DOHH2 (cell line): Measurements from ENCODE around the gene ADRA1B.

ENCODE experiments used
- H3F3A ChIP-seq: fragments of 200-600 bp; sonication (generic), shearing (Covaris generic); 2 replicates; pipeline ENCODE4 v1.6.0; 2016; ENCODE audit warnings: antibody characterized with exemption, mild to moderate bottlenecking; ENCODE audit not compliant: control insufficient read depth, insufficient read depth
- H3K27ac ChIP-seq: fragments of 200-600 bp; sonication (generic); 2 replicates; pipeline ENCODE4 v1.5.1; 2014; ENCODE audit warnings: low read depth, mild to moderate bottlenecking, low read length, moderate library complexity
- H3K27me3 ChIP-seq: fragments of 200-600 bp; sonication (generic); 2 replicates; pipeline ENCODE4 v1.6.1; 2014; ENCODE audit warnings: mild to moderate bottlenecking, low read length, mixed read lengths; ENCODE audit not compliant: control insufficient read depth
- H3K36me3 ChIP-seq: fragments of 200-600 bp; sonication (generic); 2 replicates; pipeline ENCODE4 v1.6.1; 2014; ENCODE audit warnings: mild to moderate bottlenecking, low read length, moderate library complexity, mixed read lengths; ENCODE audit not compliant: control insufficient read depth
- H3K4me1 ChIP-seq: fragments of 200-600 bp; sonication (generic); 2 replicates; pipeline ENCODE4 v1.6.1; 2014; ENCODE audit warnings: mild to moderate bottlenecking, low read length, mixed read lengths; ENCODE audit not compliant: control insufficient read depth
- H3K4me2 ChIP-seq: fragments of 200-600 bp; sonication (generic); 2 replicates; pipeline ENCODE4 v1.6.0; 2014; ENCODE audit warnings: mild to moderate bottlenecking, low read length, moderate library complexity
- H3K4me3 ChIP-seq: fragments of 200-600 bp; sonication (generic); 2 replicates; pipeline ENCODE4 v1.5.1; 2014; ENCODE audit warnings: mild to moderate bottlenecking, low read length, mixed read lengths
- H3K79me2 ChIP-seq: fragments of 200-600 bp; sonication (generic); 2 replicates; pipeline ENCODE4 v1.6.1; 2014; ENCODE audit warnings: mild to moderate bottlenecking, low read length, mixed read lengths; ENCODE audit not compliant: control insufficient read depth
- H3K9me2 ChIP-seq: fragments of 200-600 bp; sonication (generic); replicated peaks from 2 replicates; pipeline ENCODE4 v1.6.1; 2014; ENCODE audit warnings: mild to moderate bottlenecking, low read length, mixed read lengths; ENCODE audit not compliant: control insufficient read depth
- H3K9me3 ChIP-seq: fragments of 200-600 bp; sonication (generic); 2 replicates; pipeline ENCODE4 v1.6.1; 2014; ENCODE audit warnings: antibody characterized with exemption, low read length, mixed read lengths; ENCODE audit not compliant: control insufficient read depth, insufficient read depth
- H4K20me1 ChIP-seq: fragments of 200-600 bp; sonication (generic); 2 replicates; pipeline ENCODE4 v1.6.0; 2014; ENCODE audit warnings: low read depth, mild to moderate bottlenecking, antibody characterized with exemption, low read length, moderate library complexity; ENCODE audit not compliant: control insufficient read depth, insufficient read depth
- CTCF ChIP-seq: fragments of 200-600 bp; sonication (generic); IDR thresholded peaks from one replicate; pipeline ENCODE4 v1.5.1; 2014; ENCODE audit warnings: antibody characterized with exemption, mild to moderate bottlenecking, low read depth, low read length; ENCODE audit not compliant: poor library complexity, severe bottlenecking
- EZH2phosphoT487 ChIP-seq: fragments of 200-600 bp; sonication (generic); IDR thresholded peaks from 2 replicates; pipeline ENCODE4 v1.6.1; 2017; ENCODE audit warnings: borderline replicate concordance, mild to moderate bottlenecking, antibody characterized with exemption, low read length, moderate library complexity, mixed read lengths

Gene ADRA1B

GRCh38 chr5:159877016-159877415, 39.3 kb upstream of the ADRA1B start:
- Histone ChIP-seq H3K4me1 (no peaks in the 10 kb centered on the region), H3K27me3 (peaks cover 8% of the 10 kb centered on the region; the same call in 1 of the 2 replicates), H3K9me3 (no peaks in the 10 kb centered on the region), H4K20me1 (no peaks in the 10 kb centered on the region), H3K4me3 (no peak overlapping the region), H3K9me2 (no peaks in the 10 kb centered on the region), H3F3A (no peaks in the 10 kb centered on the region), H3K4me2 (no peak overlapping the region), H3K27ac (no peak overlapping the region), H3K79me2 (no peaks in the 10 kb centered on the region), H3K36me3 (no peaks in the 10 kb centered on the region)
- TF ChIP-seq EZH2phosphoT487 (no peak), CTCF (no peak)

GRCh38 chr5:159877894-159878448, 38.3 kb upstream of the ADRA1B start:
- H3K4me1 ChIP-seq = no peaks in the 10 kb centered on the region
- no peaks in the 10 kb centered on the region for H3K9me2 ChIP-seq
- peaks cover 8% of the 10 kb centered on the region; the same call in 1 of the 2 replicates for H3K27me3 ChIP-seq
- H3K36me3 ChIP-seq = no peaks in the 10 kb centered on the region
- no peaks in the 10 kb centered on the region for H3K9me3 ChIP-seq
- no peaks in the 10 kb centered on the region for H3K79me2 ChIP-seq
- TF ChIP-seq CTCF (no peak), EZH2phosphoT487 (no peak)
- no peaks in the 10 kb centered on the region for H3F3A ChIP-seq
- H3K4me2 ChIP-seq = no peak overlapping the region
- no peak overlapping the region for H3K27ac ChIP-seq
- H4K20me1 ChIP-seq = no peaks in the 10 kb centered on the region
- no peak overlapping the region for H3K4me3 ChIP-seq

GRCh38 chr5:159878988-159879471, 37.3 kb upstream of the ADRA1B start:
- H3K4me1 ChIP-seq = no peaks in the 10 kb centered on the region
- no peak for TF ChIP-seq EZH2phosphoT487
- TF ChIP-seq CTCF = no peak
- H3F3A ChIP-seq = no peaks in the 10 kb centered on the region
- no peaks in the 10 kb centered on the region for H3K36me3 ChIP-seq
- no peak overlapping the region for H3K27ac ChIP-seq
- H3K79me2 ChIP-seq = no peaks in the 10 kb centered on the region
- H4K20me1 ChIP-seq = no peaks in the 10 kb centered on the region
- no peak overlapping the region for H3K4me3 ChIP-seq
- peaks cover 10% of the 10 kb centered on the region; the same call in 1 of the 2 replicates for H3K27me3 ChIP-seq
- no peak overlapping the region for H3K4me2 ChIP-seq
- H3K9me2 ChIP-seq = no peaks in the 10 kb centered on the region
- no peaks in the 10 kb centered on the region for H3K9me3 ChIP-seq
